OCI-LY7 (cell line): ENCODE results near the gene CDC6.

ENCODE experiments used
- EZH2phosphoT487 ChIP-seq: fragments of 200-600 bp; sonication (generic); IDR thresholded peaks from 2 replicates; pipeline ENCODE4 v1.6.1; 2018; ENCODE audit warnings: low read depth, borderline replicate concordance, mild to moderate bottlenecking, mixed run types, antibody characterized with exemption, low read length, moderate library complexity, mixed read lengths
- TF ChIP-seq, protein P1 (sequence below): fragments of 200-600 bp; sonication (generic); conservative IDR thresholded peaks from 2 replicates; pipeline ENCODE4 v1.5.1; 2014; ENCODE audit warnings: mild to moderate bottlenecking, antibody characterized with exemption, low read length, moderate library complexity, mixed read lengths

DNA sequence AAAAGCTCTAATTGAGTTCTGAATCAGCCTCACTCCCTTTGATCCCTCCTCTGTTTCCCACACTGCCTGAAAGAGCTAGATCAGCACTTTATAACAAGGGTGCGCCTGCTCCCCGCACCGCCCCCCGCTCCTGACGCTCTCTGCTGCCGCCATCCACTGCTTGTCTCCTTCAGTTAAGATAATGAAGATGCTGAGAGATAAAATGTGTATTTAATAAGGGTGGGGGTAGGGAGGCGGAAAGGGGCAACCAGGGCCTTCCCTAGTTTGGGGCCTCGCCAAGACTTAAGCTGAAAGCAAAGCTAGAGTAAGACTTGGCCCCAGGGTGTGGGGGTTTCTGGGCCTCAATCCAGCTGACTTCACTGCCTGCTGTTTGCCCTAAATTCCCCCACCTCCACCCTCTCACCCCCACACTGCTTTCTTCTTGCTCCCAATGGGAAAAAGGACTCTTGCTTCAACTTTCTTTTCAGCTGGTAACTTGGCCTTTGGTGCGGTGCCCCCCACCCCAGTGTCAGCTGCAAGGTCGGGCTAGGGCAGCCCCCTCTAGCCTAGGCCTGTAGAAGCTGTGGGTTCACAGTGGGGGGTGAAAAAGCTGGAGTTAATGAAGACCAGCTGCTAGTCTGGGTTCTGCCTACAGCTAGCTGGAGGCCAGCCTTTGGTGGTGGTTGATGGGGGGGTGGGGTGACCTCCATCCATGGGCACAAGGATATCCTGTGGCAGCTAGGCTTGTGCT is 19.5 kb downstream of the CDC6 start:
- TF ChIP-seq, protein P1, sequence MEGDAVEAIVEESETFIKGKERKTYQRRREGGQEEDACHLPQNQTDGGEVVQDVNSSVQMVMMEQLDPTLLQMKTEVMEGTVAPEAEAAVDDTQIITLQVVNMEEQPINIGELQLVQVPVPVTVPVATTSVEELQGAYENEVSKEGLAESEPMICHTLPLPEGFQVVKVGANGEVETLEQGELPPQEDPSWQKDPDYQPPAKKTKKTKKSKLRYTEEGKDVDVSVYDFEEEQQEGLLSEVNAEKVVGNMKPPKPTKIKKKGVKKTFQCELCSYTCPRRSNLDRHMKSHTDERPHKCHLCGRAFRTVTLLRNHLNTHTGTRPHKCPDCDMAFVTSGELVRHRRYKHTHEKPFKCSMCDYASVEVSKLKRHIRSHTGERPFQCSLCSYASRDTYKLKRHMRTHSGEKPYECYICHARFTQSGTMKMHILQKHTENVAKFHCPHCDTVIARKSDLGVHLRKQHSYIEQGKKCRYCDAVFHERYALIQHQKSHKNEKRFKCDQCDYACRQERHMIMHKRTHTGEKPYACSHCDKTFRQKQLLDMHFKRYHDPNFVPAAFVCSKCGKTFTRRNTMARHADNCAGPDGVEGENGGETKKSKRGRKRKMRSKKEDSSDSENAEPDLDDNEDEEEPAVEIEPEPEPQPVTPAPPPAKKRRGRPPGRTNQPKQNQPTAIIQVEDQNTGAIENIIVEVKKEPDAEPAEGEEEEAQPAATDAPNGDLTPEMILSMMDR, result no peak
- TF ChIP-seq EZH2phosphoT487, result no peak
